ENCODE measurements around the gene IL34.
A peak's percentile ranks its signal among the peaks of the same experiment; 100 is the strongest.
"Not testable (repeated sequence)": the region's sequence is repeated elsewhere in the genome, so short reads cannot be mapped to it uniquely, and the experiment has no call there.

IL34 gene

DNA sequence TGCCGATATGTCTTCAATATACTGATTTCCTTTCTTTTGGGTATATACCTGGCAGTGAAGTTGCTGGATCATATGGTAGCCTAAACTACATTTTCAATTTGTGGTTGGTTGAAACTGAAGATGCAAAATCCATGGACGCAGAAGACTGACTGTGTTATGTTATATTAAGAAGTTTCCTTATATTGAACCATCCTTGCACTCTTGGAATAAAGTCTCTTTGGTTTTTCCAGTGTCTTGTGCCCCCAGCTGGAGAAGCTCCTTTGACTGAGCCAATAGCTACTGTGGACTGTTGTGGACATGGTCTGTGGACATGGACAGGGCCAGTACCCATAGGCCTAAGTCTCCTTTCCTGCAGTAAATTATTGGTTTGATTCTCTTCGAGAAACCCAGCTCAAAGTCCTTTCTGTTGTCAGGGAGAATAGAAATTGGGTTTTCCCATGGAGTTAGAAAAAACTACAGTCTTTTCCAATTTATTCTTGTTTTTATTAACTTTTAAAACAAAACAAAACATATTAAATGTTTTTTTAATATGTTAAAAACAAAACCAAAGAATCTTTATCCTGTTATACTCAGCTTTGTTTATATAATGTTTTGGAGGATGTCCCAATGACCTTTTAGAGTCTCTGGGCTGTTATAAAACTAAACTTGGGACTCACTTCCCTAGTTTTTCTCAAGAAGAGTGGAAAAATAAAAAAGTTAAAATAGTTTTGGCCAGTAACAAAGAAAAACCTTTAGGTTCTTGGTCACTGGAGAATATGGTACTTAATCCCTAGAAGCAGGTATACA, 15.2 kb upstream of the IL34 start:
- no peak for DNase-seq (ENCODE audit: low read depth, low spot score)

GRCh38 chr16:70632273-70632672, 14.1 kb upstream of the IL34 start:
- no peak for DNase-seq (ENCODE audit: low read depth, low spot score)

DNA sequence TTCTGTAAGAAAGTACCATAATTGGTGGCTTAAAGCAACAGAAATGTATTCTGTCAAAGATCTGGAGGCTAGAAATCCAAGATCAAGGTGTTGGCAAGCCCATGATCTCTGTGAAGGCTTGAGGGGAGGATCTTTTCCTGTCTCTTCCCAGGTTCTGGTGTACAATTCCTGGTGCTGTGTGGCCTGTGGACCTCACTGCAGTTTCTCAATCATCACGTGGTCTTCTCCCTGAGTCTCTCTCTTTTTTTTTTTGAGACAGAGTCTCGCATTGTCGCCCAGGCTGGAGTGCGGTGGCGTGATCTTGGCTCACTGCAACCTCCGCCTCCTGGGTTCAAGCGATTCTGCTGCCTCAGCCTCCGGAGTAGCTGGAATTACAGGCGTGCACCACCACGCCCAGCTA, 12.7 kb upstream of the IL34 start:
- DNase-seq (ENCODE audit: low read depth, low spot score): not testable (repeated sequence)

DNA sequence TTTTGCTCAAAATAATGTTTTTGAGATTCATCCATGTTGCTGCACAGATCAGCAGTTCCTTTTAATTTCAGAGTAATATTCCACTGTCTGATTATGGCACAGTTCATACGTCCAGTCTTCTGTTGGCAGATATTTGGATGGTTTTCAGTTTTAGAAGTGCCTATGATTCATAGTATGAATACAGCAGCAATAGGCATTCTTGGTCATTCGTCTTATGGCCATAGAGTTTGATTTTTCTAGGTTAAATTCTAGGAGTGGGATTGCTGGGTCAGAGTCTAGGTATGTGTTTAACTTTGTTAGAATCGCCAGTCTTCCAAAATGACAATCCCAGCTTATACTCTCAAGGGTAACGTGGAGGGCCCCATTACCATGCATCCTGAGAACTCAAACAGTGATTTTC, 11.5 kb upstream of the IL34 start:
- DNase-seq (ENCODE audit: low read depth, low spot score): no peak

- no peak for DNase-seq (ENCODE audit: low read depth, low spot score)
Observed at GRCh38 chr16:70635336-70636016, 10.9 kb upstream of the IL34 start.

- DNase-seq (ENCODE audit: low read depth, low spot score): no peak
Observed at GRCh38 chr16:70638814-70639792, 7.3 kb upstream of the IL34 start.

DNA sequence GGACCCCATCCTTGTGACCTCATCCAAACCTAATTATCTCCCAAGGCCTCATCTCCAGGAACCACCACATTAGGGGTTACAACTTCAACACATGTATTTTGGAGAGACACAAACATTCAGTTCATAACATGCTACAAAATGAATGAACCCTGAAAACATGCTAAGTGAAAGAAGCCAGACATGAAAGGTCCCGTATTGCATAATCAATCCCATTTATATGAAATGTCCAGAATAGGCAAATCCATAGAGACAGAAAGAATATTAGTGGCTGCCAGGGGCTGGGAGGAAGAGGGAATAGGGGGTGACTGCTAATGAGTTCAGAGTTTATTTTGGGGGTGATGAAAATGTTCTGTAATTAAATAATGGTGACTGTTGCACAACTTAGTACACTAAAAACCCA, 3.7 kb upstream of the IL34 start:
- no peak for DNase-seq (ENCODE audit: low read depth, low spot score)

DNA sequence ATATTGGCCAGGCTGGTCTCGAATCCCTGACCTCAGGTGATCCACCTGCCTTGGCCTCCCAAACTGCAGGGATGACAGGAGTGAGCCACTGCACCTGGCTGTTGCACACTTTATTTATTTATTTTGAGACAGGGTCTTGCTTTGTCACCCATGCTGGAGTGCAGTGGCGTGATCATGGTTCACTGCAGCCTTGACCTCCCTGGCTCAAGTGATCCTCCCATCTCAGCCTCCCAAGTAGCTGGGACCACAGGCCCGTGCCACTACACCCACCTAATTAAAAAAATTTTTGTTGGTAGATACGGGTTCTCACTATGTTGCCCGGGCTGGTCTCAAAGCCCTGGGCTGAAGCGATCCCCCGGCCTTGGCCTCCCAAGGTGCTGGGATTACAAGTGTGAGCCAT, 3.1 kb upstream of the IL34 start:
- DNase-seq (ENCODE audit: low read depth, low spot score): not testable (repeated sequence)

DNA sequence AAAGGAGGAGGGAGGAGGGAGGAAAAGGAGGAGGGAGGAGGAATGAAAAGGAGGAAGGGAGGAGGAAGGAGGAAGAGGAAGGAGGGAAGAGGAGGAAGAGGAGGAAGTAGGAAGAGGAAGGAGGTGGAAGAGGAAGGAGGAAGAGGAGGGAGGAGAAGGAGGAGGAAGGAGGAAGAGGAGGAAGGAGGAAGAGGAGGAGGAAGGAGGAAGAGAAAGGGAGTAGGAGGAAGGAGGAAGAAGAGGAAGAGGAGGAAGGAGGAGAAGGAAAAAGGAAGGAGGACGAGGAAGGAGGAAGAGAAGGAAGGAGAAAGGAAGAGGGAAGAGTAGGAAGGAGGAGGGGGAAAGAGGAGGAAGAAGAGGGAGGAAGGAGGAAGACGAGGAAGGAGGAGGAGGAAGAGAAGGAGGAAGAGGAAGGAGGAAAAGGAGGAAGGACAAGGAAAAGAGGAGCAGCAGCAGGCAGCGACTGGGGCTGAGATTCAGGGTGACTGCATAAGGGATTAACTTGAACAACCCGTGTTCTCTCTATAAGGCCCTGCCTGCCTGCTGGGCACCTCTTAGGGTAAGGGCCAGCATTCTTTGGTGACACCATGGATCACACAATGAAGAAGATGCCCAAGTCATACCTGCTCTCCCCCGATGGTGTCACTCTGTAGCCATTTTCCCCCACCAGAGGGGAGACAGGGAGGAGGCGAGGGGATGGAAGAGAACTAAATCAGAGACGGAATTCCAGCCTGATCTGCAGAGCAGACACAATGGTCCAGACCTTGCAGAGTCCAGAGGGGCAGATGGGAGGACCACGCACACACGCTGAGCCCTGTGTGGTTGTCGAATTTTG, 1.4 kb upstream of the IL34 start:
- DNase-seq (ENCODE audit: low read depth, low spot score): no peak

DNA sequence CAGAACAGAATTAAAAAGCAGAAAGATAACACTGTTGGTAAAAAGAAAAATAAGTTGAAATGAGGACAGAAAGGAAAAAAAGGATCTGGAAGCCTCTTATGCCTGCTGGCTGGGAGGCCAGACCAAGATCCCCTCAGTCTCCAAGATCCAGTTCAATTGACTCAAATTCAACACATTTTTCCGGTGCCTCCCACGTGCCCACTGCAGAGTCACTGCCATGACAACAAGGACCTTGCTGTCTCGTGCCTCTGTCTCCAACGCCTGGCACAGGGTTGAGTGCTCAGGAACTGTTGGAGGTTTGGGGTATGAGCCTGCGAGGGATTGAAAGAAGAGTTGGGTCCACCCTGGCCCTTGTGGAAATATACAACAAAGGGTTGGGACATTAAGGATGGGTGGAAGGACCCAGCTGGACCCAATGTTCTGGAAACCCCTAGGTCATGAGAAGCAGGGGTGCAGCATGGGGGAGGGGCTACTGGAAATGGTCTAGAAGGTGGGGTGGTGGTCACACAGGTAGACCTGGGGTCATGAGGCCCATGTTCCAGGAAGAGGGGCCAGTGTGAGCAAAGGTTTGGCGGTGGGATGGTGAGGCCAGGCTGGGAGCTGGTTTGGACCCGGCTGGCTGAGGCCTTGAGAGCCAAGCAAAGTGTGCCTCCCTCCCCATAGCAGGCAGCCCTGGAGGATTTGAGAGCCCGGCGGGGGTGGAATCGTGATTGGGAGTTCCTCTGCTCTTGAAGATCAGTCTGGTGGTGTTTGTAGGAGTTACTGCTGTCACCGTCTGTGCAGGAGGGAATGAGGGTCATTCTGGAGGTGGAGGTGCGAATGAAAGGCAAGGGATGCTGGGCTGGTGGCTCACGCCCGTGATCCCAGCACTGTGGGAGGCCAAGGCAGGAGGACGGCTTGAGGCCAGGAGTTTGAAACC, 1.3 kb downstream of the IL34 start:
- no peak for DNase-seq (ENCODE audit: low read depth, low spot score)

- no peak for DNase-seq (ENCODE audit: low read depth, low spot score)
Observed at GRCh38 chr16:70648606-70649005, 2.2 kb downstream of the IL34 start.

DNA sequence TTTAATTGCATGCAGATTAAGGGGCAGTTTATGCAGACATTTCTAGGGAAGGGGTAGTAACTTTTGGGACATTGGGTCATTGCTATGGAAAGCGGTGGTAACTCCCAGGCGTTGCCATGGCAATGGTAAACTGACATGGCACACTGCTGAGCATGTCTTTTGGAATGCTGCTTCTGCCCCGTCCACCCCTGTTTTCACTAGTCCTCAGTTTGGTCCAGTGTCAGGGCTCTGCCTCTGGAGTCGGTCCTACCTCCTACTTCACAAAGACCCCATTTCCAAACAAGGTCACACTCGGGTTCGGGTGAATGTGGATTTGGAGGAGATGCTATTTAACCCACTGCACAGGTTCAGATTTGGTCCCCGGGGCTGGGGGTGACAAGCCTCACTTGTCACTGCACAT, 2.9 kb downstream of the IL34 start:
- no peak for DNase-seq (ENCODE audit: low read depth, low spot score)

DNA sequence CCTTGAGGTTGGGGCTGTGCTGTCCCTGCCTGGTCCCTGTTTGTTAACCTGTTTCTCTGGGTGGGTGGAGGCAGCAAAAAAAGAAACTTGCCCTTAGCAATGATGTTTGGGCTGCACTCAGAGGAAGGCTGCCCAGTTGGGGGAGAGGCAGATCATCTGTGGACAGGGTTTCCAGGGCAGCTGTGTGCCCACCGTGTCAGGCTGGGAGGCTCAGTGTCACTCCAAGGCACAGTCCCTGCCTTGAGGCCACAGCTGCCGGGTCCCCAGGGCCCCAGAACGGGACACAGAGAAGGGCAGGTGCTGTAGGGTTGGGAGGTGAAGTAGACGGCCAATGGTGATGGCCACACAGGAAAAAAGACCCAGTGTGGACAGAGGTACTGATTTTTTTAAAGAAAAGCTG, 3.9 kb downstream of the IL34 start:
- no peak for DNase-seq (ENCODE audit: low read depth, low spot score)

- no peak for DNase-seq (ENCODE audit: low read depth, low spot score)
Observed at GRCh38 chr16:70651524-70651923, 5.2 kb downstream of the IL34 start.

GRCh38 chr16:70652322-70652721, 6.0 kb downstream of the IL34 start:
- no peak for DNase-seq (ENCODE audit: low read depth, low spot score)

GRCh38 chr16:70653406-70653805, 7.0 kb downstream of the IL34 start:
- no peak for DNase-seq (ENCODE audit: low read depth, low spot score)

- peak; percentile 20 for DNase-seq (ENCODE audit: low read depth, low spot score)
Observed at GRCh38 chr16:70653809-70654771, 7.7 kb downstream of the IL34 start.

GRCh38 chr16:70656065-70656711, 9.8 kb downstream of the IL34 start:
- no peak for DNase-seq (ENCODE audit: low read depth, low spot score)

All from iPS DF 19.7 (cell line).